Left lung (tissue), 10 donors: ENCODE results near the gene CYP27C1. TPM values are rescaled to one million over a fixed set of nuclear protein-coding genes. Genes with fewer than 3 reads are reported as not detected.

Experiments
- ATAC-seq: fragments of 200-7000 bp; cut with Tn5 transposase; one replicate; pipeline ENCODE4 v1.9.1; 2020; ENCODE audit warnings: moderate library complexity
- DNase-seq, 4 donors: peaks; one replicate each; pipeline ENCODE4 v3.0.0-alpha.2; 2013 to 2020
- H3K27ac ChIP-seq, 2 donors: fragments of 200-600 bp; sonication (generic) in 1 of 2; one replicate each; pipeline versions ENCODE4 v1.5.0 to v1.8.0; 2020 to 2021
- H3K27me3 ChIP-seq, 2 donors: fragments of 200-600 bp; sonication (generic) in 1 of 2; one replicate each; pipeline versions ENCODE4 v1.5.0 to v1.8.0; 2020 to 2021
- H3K36me3 ChIP-seq, 2 donors: fragments of 200-600 bp; sonication (generic) in 1 of 2; one replicate each; pipeline versions ENCODE4 v1.5.0 to v1.8.0; 2020 to 2021
- H3K4me1 ChIP-seq, 2 donors: fragments of 200-600 bp; one replicate each; pipeline ENCODE4 v1.8.0; 2021
- H3K4me3 ChIP-seq, 2 donors: fragments of 200-600 bp; sonication (generic) in 1 of 2; one replicate each; pipeline versions ENCODE4 v1.5.0 to v1.8.0; 2020 to 2021; ENCODE audit warnings: mild to moderate bottlenecking in 1 of 2
- H3K9me3 ChIP-seq, 2 donors: fragments of 200-600 bp; sonication (generic) in 1 of 2; one replicate each; pipeline versions ENCODE4 v1.5.0 to v1.8.0; 2020 to 2021
- CTCF ChIP-seq, 2 donors: fragments of 200-600 bp; sonication (generic) in 1 of 2; IDR thresholded peaks; one replicate each; pipeline versions ENCODE4 v1.5.0 to v1.8.0; 2021; ENCODE audit warnings: antibody characterized with exemption in 2 of 2
- intact Hi-C, 2 donors: fragments of 100-400 bp; cut with DNase I; formaldehyde crosslinking; loops; one replicate each; pipeline versions ENCODE4 v1.11.2 to v1.14.2; 2022
- polyA plus RNA-seq, 6 donors: library from polyadenylated mRNA; unstranded; fragments of 120-200 nt; gene quantifications; one replicate each; pipeline ENCODE4 v1.2.1, GENCODE V29; 2013; ENCODE audit not compliant: insufficient read length in 6 of 6
- total RNA-seq, 2 donors: library from RNA; stranded (reverse); fragmentation: NEBNext Ultra II Directional; extraction: Animal tissue kit (Norgen Biotek cat#: 25700); gene quantifications; one replicate each; pipeline ENCODE4 v1.2.1, GENCODE V29; 2021
- donor health status: DM: no; HTN: yes; CAD: no.
- donor health status: DM: no; HTN: no; CAD: no.

Gene CYP27C1
- total and polyA plus RNA-seq, 8 donors, result 0.10 to 13.2 (median 10.4) TPM

GRCh38 chr2:127161176-127162136, 58.6 kb downstream of the CYP27C1 start:
- Histone ChIP-seq H3K4me3 (no peak overlapping the region), H3K36me3 (no peaks in the 10 kb centered on the region), H3K9me3 (no peaks in the 10 kb centered on the region), H3K27me3 (no peaks in the 10 kb centered on the region), H3K4me1 (no peaks in the 10 kb centered on the region), H3K27ac (no peak overlapping the region)
- no peak for TF ChIP-seq CTCF (IDR thresholded peaks at IDR 0.05)
- intact Hi-C loops, result no loop called here
- no peak for DNase-seq
- peak; percentile 21 for ATAC-seq

- intact Hi-C loops, result no loop called here
- H3K4me1 ChIP-seq, result no peaks in the 10 kb centered on the region
- no peaks in the 10 kb centered on the region for H3K9me3 ChIP-seq
- no peak for DNase-seq
- no peak for TF ChIP-seq CTCF (IDR thresholded peaks at IDR 0.05)
- ATAC-seq, result no peak
- no peaks in the 10 kb centered on the region for H3K27me3 ChIP-seq
- no peaks in the 10 kb centered on the region for H3K36me3 ChIP-seq
- H3K27ac ChIP-seq, result no peak overlapping the region
- no peak overlapping the region for H3K4me3 ChIP-seq
Measured at GRCh38 chr2:127160676-127161075, 59.4 kb downstream of the CYP27C1 start.

- H3K4me3 ChIP-seq, result no peak overlapping the region
- no peak for TF ChIP-seq CTCF (IDR thresholded peaks at IDR 0.05)
- H3K9me3 ChIP-seq, result no peaks in the 10 kb centered on the region
- H3K4me1 ChIP-seq, result no peaks in the 10 kb centered on the region
- no peak for DNase-seq
- no peaks in the 10 kb centered on the region for H3K36me3 ChIP-seq
- H3K27me3 ChIP-seq, result no peaks in the 10 kb centered on the region
- intact Hi-C loops, result no loop called here
- no peak for ATAC-seq
- no peak overlapping the region for H3K27ac ChIP-seq
Measured at GRCh38 chr2:127159543-127159942, 60.6 kb downstream of the CYP27C1 start.

DNA sequence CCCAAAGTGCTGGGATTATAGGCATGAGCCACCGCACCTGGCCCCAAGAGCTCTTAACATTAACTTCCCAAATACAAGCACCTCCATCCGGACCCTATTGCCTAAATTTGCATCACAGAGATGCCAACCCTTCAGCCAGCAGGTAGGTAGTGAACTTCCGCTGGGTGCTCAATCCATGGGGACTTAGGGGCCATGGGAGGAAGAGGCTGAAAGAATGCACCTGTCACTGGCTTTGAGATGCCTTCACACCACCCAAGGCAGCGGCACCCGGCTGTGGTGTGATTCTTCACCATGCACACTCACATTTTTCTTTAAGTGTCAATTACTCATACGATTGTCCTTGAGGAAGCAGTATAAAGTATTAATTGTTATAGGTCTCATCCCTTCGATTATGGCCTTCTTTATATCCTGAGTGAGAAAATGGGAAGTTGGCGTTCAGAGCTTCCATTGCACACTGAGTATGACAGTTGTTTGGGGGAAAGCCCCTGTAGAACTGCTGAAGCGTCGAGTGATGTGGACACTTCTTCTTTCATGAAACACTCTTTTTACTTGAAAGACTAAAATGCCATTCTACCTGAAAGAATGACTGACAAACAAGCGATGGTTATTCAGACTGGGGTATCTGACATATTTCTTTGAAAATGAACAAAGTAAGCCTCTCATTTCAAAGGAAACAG, 61.3 kb downstream of the CYP27C1 start:
- H3K4me1 ChIP-seq, result peaks cover 0 to 2% of the 10 kb centered on the region in 2 donors
- H3K27ac ChIP-seq, result no peak overlapping the region
- DNase-seq, result peak in 1 of 4 donors; percentile 37
- intact Hi-C loops, result no loop called here
- TF ChIP-seq CTCF (IDR thresholded peaks at IDR 0.05), result no peak
- H3K36me3 ChIP-seq, result no peaks in the 10 kb centered on the region
- H3K9me3 ChIP-seq, result no peaks in the 10 kb centered on the region
- H3K27me3 ChIP-seq, result no peaks in the 10 kb centered on the region
- ATAC-seq, result no peak
- no peak overlapping the region for H3K4me3 ChIP-seq
